ENCODE results near the gene AP1B1.

DNA sequence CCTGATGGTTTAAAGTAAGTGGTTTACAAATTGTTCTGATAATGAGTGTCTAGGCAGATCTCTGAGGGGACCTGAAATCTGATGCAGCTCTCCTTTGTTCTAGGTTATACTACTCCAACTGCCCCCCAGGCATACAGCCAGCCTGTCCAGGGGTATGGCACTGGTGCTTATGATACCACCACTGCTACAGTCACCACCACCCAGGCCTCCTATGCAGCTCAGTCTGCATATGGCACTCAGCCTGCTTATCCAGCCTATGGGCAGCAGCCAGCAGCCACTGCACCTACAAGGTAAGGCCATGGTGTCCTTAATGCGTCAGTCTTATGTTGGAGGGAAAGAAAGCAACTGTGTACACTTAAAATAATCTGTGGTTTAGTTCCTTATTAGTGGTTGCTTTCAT, 110.4 kb downstream of the AP1B1 start:
- TF ChIP-seq, protein P1, sequence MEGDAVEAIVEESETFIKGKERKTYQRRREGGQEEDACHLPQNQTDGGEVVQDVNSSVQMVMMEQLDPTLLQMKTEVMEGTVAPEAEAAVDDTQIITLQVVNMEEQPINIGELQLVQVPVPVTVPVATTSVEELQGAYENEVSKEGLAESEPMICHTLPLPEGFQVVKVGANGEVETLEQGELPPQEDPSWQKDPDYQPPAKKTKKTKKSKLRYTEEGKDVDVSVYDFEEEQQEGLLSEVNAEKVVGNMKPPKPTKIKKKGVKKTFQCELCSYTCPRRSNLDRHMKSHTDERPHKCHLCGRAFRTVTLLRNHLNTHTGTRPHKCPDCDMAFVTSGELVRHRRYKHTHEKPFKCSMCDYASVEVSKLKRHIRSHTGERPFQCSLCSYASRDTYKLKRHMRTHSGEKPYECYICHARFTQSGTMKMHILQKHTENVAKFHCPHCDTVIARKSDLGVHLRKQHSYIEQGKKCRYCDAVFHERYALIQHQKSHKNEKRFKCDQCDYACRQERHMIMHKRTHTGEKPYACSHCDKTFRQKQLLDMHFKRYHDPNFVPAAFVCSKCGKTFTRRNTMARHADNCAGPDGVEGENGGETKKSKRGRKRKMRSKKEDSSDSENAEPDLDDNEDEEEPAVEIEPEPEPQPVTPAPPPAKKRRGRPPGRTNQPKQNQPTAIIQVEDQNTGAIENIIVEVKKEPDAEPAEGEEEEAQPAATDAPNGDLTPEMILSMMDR (conservative IDR thresholded peaks at IDR 0.05; ENCODE audit: low read depth, low read length): no peak
- TF ChIP-seq EZH2 (IDR thresholded peaks at IDR 0.05; ENCODE audit: borderline replicate concordance, low read depth, low read length, poor library complexity, severe bottlenecking): no peak
